Ovary (tissue), 9 donors: ENCODE data around the gene ZMYND19. TPM values are rescaled to one million over a fixed set of nuclear protein-coding genes. Genes with fewer than 3 reads are reported as not detected.

ENCODE experiments used
- DNase-seq, 5 donors: peaks; one replicate each; pipeline ENCODE4 v3.0.0-alpha.2; 2019 to 2020
- H3K27ac ChIP-seq, 2 donors: fragments of 200-600 bp; one replicate each; pipeline versions ENCODE4 v1.5.1 to v1.8.0; 2019 to 2022
- H3K27me3 ChIP-seq: fragments of 200-600 bp; one replicate; pipeline ENCODE4 v1.8.0; 2022
- H3K36me3 ChIP-seq: fragments of 200-600 bp; sonication (generic); one replicate; pipeline ENCODE4 v1.5.1; 2019
- H3K4me1 ChIP-seq: one replicate; pipeline ENCODE4 v1.8.1; 2013; ENCODE audit warnings: mild to moderate bottlenecking, moderate library complexity; ENCODE audit not compliant: insufficient read depth
- H3K4me3 ChIP-seq: fragments of 200-600 bp; sonication (generic); one replicate; pipeline ENCODE4 v1.5.1; 2017
- H3K9me3 ChIP-seq, 2 donors: fragments of 200-600 bp in 1 of 2; sonication (generic) in 1 of 2; one replicate each; pipeline versions ENCODE4 v1.5.1 to v1.8.1; 2013 to 2019; ENCODE audit warnings: mild to moderate bottlenecking in 1 of 2, moderate library complexity in 1 of 2
- EP300 ChIP-seq: sonication (generic); formaldehyde crosslinking; IDR thresholded peaks from one replicate; pipeline ENCODE4 v1.6.1; 2017; ENCODE audit warnings: antibody characterized with exemption
- POLR2A ChIP-seq: fragments of 450-650 bp; IDR thresholded peaks from one replicate; pipeline ENCODE4 v1.6.1; 2017; ENCODE audit warnings: antibody characterized with exemption, mild to moderate bottlenecking, moderate library complexity
- whole genome bisulfite sequencing, 3 donors: extraction: QIAGEN DNeasy Blood & Tissue Kit in 1 of 3; methylation state at CpG; one replicate each; pipeline versions ENCODE4 v1.1.5 to v1.1.7; 2013 to 2017; 5-methylcytosine and 5-hydroxymethylcytosine counted together
- intact Hi-C, 4 donors: fragments of 100-400 bp; cut with DNase I; formaldehyde crosslinking; loops; one replicate each; pipeline versions ENCODE4 v1.11.0 to v1.15.1; 2022 to 2023
- polyA plus RNA-seq, 2 donors: library from polyadenylated mRNA; stranded (reverse); fragments of 200-250 nt in 1 of 2; fragments of 350-450 nt in 1 of 2; fragmentation: Illumina TruSeq in 1 of 2; extraction: RNeasy Lipid Tissue Mini Kit (QIAGEN cat#74804) in 1 of 2; gene quantifications; one replicate each; pipeline ENCODE4 v1.2.3, GENCODE V29; 2013 to 2014
- total RNA-seq, 7 donors: library from RNA; depleted of rRNA in 2 of 7; stranded (reverse); fragments of >200 nt in 2 of 7; fragmentation: NEBNext Ultra II Directional in 3 of 7; extraction: Animal tissue kit (Norgen Biotek cat#: 25700) in 3 of 7; gene quantifications; one replicate each; pipeline versions ENCODE4 v1.1.0 to v1.2.4, GENCODE V29; 2016 to 2023
- TF ChIP-seq, protein P1 (sequence below), 3 donors: fragments of 450-650 bp in 2 of 3; fragments of 200-600 bp in 1 of 3; IDR thresholded peaks; one replicate each; pipeline versions ENCODE4 v1.5.1 to v1.8.0; 2016 to 2022; ENCODE audit warnings: antibody characterized with exemption in 3 of 3, mild to moderate bottlenecking in 1 of 3
- donor health status: DM: no; HTN: no; CAD: no; lungs with moderate emphysema.
- donor health status: DM: no; HTN: no; CAD: no.
- donor health status: Bipolar disorder and iron deficiency.
- donor health status: DM: yes; HTN: yes; CAD: no.
- donor health status: DM: no; HTN: no; CAD: no.
- donor health status: DM: yes; HTN: yes; CAD: no.

ZMYND19 gene
- total and polyA plus RNA-seq, 9 donors: 5.1 to 22.9 (median 14.7) TPM

GRCh38 chr9:137606005-137606621, 15.8 kb upstream of the ZMYND19 start:
- H3K27me3 ChIP-seq: no peaks in the 10 kb centered on the region
- peaks cover 6% of the 10 kb centered on the region for H3K4me1 ChIP-seq
- intact Hi-C loops: no loop called here
- 3 to 6% (median 4%) methylated on average over 28 to 57 of the region's 57 CpGs for WGBS, 3 donors
- peak overlapping the region; percentile 80 for H3K4me3 ChIP-seq
- TF ChIP-seq POLR2A (no peak), EP300 (no peak)
- TF ChIP-seq, protein P1, sequence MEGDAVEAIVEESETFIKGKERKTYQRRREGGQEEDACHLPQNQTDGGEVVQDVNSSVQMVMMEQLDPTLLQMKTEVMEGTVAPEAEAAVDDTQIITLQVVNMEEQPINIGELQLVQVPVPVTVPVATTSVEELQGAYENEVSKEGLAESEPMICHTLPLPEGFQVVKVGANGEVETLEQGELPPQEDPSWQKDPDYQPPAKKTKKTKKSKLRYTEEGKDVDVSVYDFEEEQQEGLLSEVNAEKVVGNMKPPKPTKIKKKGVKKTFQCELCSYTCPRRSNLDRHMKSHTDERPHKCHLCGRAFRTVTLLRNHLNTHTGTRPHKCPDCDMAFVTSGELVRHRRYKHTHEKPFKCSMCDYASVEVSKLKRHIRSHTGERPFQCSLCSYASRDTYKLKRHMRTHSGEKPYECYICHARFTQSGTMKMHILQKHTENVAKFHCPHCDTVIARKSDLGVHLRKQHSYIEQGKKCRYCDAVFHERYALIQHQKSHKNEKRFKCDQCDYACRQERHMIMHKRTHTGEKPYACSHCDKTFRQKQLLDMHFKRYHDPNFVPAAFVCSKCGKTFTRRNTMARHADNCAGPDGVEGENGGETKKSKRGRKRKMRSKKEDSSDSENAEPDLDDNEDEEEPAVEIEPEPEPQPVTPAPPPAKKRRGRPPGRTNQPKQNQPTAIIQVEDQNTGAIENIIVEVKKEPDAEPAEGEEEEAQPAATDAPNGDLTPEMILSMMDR (IDR thresholded peaks at IDR 0.05): no peak
- DNase-seq: peak; percentile 40 to 68 (median 66)
- H3K36me3 ChIP-seq: no peaks in the 10 kb centered on the region
- no peaks in the 10 kb centered on the region for H3K9me3 ChIP-seq
- H3K27ac ChIP-seq: peak overlapping the region in 1 of 2 donors; percentile 23

DNA sequence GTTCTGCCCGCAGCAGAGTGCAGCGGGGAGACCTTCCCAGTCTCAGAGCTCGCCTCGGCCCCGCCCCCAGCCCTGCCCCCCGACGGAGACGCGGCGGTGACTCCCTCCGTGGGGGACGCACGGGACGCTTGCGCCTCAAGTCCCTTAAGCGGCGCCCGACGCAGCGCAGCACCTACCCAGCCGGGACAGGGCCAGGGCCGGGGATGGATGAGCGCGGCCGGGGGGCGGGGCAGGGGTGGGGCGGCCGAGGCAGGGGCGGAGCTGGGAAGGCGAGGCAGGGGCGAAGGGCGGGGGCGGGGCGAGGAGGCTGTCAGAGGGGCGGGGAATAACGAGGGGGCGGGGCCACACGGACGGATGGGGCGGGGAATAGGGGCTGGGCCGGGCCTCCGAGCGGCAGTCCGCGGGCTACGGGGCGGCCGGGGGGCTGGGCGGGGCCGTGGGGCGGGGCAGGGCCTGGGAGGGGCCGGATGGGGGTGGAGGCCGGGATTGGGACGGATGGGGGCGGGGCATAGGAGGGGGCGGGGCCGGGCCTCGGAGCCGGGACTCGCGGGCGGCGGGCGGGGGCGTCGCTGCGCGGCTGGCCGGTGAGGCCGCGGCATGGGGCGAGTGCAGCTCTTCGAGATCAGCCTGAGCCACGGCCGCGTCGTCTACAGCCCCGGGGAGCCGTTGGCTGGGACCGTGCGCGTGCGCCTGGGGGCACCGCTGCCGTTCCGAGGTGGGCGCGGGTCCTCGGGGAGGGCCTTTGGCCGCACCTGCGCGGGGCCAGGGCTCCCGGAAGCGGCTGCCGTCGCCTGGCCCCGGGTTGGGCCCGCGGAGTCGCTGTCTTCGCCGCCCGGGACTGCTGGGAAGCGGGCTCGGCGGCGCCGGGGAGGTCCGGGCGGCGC, 15.1 kb upstream of the ZMYND19 start, which contains the start of gene ARRDC1:
Gene ARRDC1, plus strand, starts transcription at position 566 of the 884 bp plus-strand sequence. Its CDS starts 32 bp downstream, at position 598.
- peak; percentile 87 to 94 (median 90) for DNase-seq
- TF ChIP-seq, protein P1 (IDR thresholded peaks at IDR 0.05): no peak
- TF ChIP-seq POLR2A: peak; percentile 28
- H3K36me3 ChIP-seq: no peaks in the 10 kb centered on the region
- peak within 1 kb of the TSS in 1 of 2 donors; percentile 23 for H3K27ac ChIP-seq
- no peaks in the 10 kb centered on the region for H3K9me3 ChIP-seq
- intact Hi-C loops: no loop called here
- peaks cover 6% of the 10 kb centered on the region for H3K4me1 ChIP-seq
- peak within 1 kb of the TSS; percentile 80 for H3K4me3 ChIP-seq
- H3K27me3 ChIP-seq: no peaks in the 10 kb centered on the region
- 0 to 1% (median 0%) methylated on average over 24 to 110 of the region's 111 CpGs for WGBS, 3 donors

DNA sequence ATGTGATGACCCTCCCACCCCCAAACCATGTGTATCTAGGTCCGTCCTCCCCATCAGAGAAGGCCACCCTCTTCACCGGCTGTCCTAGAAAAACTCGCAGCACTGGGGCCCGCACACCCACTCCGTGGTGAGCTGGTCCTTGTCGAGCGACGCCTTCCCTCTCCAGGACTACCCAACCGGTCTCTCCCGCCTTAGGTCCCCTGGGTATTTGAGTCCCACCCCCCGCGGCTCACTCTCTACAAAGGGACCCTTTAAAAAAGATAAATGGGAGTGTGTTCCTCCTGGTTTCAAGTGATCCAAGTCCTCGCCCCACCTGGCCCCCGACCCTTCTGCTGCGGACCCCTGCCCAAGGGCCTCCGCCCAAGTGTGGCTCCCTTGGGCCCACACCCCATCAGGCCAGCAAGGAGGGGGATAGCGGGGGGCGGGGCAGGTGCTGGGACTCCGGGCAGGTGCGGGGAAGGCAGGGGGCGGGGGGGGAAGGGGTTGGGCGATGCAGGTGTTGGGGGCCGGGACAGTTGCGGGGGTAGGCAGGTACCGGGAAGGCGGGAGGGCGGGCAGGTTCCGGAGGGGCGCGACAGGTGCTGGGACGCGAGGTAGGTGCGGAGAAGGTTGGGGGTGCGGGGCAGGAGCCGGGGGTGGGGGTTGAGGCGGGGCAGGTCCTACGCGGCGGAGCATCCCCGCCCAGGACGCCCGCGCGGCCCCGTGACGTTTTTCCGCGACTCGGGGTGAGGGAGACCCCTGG, 14.2 kb upstream of the ZMYND19 start:
- WGBS, 3 donors: 6 to 19% (median 10%) methylated on average over 22 to 49 of the region's 49 CpGs
- no peak overlapping the region for H3K27ac ChIP-seq
- TF ChIP-seq, protein P1 (IDR thresholded peaks at IDR 0.05): no peak
- no peak for TF ChIP-seq EP300
- no peak for TF ChIP-seq POLR2A
- no peaks in the 10 kb centered on the region for H3K27me3 ChIP-seq
- H3K4me1 ChIP-seq: peaks cover 6% of the 10 kb centered on the region
- intact Hi-C loops: no loop called here
- H3K9me3 ChIP-seq: no peaks in the 10 kb centered on the region
- peak overlapping the region; percentile 65 for H3K4me3 ChIP-seq
- DNase-seq: peak in 1 of 5 donors; percentile 66
- no peaks in the 10 kb centered on the region for H3K36me3 ChIP-seq

- intact Hi-C loops: no loop called here
- peak in 2 of 5 donors; percentile 51 to 54 for DNase-seq
- WGBS, 3 donors: 58 to 69% (median 62%) methylated on average over 13 of the region's 13 CpGs
- no peaks in the 10 kb centered on the region for H3K36me3 ChIP-seq
- no peaks in the 10 kb centered on the region for H3K9me3 ChIP-seq
- no peak for TF ChIP-seq POLR2A
- TF ChIP-seq EP300: no peak
- TF ChIP-seq, protein P1 (IDR thresholded peaks at IDR 0.05): no peak
- no peak overlapping the region for H3K4me3 ChIP-seq
- H3K4me1 ChIP-seq: peaks cover 6% of the 10 kb centered on the region
- H3K27ac ChIP-seq: no peak overlapping the region
- H3K27me3 ChIP-seq: no peaks in the 10 kb centered on the region
Measured at GRCh38 chr9:137603879-137604278, 13.6 kb upstream of the ZMYND19 start.
